Neural crest cell (in vitro differentiated cells): ENCODE data around the gene STIP1. TPM values are rescaled to one million over a fixed set of nuclear protein-coding genes. Genes with fewer than 3 reads are reported as not detected.

Source experiments
- DNase-seq: peaks from one replicate; pipeline ENCODE4 v3.0.0; 2021; ENCODE audit warnings: low read depth, mixed read lengths, low spot score
- H3K27ac Mint-ChIP-seq: one replicate; pipeline ENCODE4 v1.8.0; 2021; ENCODE audit warnings: mild to moderate bottlenecking, mixed read lengths; ENCODE audit not compliant: unreplicated experiment
- H3K27me3 Mint-ChIP-seq: 2 replicates; pipeline ENCODE4 v1.8.0; 2021; ENCODE audit warnings: low read depth, mild to moderate bottlenecking, mixed read lengths
- H3K36me3 Mint-ChIP-seq: 2 replicates; pipeline ENCODE4 v1.8.0; 2021; ENCODE audit warnings: low read depth, mild to moderate bottlenecking, mixed read lengths
- H3K4me1 Mint-ChIP-seq: 2 replicates; pipeline ENCODE4 v1.8.0; 2021; ENCODE audit warnings: mixed read lengths
- H3K4me3 Mint-ChIP-seq: one replicate; pipeline ENCODE4 v1.8.0; 2021; ENCODE audit warnings: mild to moderate bottlenecking, mixed read lengths
- H3K9me3 Mint-ChIP-seq: 2 replicates; pipeline ENCODE4 v1.8.0; 2021; ENCODE audit warnings: mixed read lengths
- total RNA-seq: library from RNA; stranded (reverse); gene quantifications from 2 replicates; pipeline ENCODE4 v1.2.1, GENCODE V29; 2021
- TF ChIP-seq, protein P1 (sequence below): fragments of 200-600 bp; sonication (generic); conservative IDR thresholded peaks from 2 replicates; pipeline ENCODE4 v1.5.0; 2021; ENCODE audit warnings: antibody characterized with exemption, mild to moderate bottlenecking

Gene STIP1
- total RNA-seq, 1 donor from 2014 or later, result 296 TPM

DNA sequence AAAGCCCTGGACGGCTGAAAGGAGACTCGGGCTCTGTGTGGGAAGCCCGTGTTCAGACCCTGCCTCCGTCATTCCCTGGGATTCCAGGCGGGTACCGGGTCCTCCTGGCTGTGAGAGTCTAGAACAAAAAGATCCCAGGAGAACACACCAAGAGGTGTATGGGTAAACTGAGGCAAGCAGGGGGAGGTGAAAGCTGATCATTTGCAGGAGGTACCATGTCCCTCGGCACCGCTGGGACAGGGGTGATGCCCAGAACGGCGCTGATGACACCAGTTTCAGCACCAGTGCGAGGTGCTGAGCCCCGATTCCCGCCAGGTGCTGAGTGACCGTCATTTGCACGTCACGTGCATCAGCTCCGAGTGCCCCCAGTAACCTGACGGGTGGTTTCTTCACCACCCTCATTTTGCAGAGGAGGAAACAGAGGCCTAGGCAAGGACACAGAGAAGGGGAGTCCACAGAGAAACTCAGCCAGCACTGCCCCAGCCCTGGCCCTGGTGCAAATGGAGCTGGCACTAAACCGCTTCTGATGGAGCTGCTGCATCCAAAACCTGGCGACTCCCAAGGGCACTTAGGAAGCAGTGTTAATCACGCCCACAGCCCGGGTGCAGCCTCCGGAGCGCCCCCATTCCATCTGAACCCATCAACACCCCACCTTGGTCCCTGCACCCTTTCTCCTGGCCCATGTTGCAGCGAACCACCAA lies 36.9 kb upstream of the STIP1 start:
- no peaks in the 10 kb centered on the region for H3K36me3 Mint-ChIP-seq
- TF ChIP-seq, protein P1, sequence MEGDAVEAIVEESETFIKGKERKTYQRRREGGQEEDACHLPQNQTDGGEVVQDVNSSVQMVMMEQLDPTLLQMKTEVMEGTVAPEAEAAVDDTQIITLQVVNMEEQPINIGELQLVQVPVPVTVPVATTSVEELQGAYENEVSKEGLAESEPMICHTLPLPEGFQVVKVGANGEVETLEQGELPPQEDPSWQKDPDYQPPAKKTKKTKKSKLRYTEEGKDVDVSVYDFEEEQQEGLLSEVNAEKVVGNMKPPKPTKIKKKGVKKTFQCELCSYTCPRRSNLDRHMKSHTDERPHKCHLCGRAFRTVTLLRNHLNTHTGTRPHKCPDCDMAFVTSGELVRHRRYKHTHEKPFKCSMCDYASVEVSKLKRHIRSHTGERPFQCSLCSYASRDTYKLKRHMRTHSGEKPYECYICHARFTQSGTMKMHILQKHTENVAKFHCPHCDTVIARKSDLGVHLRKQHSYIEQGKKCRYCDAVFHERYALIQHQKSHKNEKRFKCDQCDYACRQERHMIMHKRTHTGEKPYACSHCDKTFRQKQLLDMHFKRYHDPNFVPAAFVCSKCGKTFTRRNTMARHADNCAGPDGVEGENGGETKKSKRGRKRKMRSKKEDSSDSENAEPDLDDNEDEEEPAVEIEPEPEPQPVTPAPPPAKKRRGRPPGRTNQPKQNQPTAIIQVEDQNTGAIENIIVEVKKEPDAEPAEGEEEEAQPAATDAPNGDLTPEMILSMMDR, result peak; percentile 45
- no peak overlapping the region for H3K27ac Mint-ChIP-seq
- peak overlapping the region; percentile 54 for H3K4me3 Mint-ChIP-seq
- H3K27me3 Mint-ChIP-seq, result peaks cover under 1% of the 10 kb centered on the region
- no peak for DNase-seq
- no peaks in the 10 kb centered on the region for H3K9me3 Mint-ChIP-seq
- peaks cover 20% of the 10 kb centered on the region for H3K4me1 Mint-ChIP-seq

DNA sequence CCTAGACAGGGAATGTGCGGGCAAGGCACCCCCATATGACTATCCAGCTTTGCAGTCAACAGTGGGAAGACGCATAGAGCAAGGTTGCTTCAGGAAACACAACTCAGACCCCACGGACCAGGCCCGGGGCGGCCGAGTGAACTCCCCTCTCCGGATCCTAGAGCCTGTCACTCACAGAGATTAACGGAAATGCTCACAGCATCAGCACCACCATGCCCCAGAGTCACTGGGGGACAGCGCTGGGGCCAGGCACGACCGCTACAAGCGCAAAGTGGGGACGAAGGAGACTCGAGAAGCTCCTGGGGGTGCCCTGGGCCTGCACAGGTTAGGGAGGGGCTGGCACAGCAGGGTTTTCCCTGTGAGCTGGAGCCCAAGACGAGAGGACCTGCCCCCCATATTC lies 35.9 kb upstream of the STIP1 start:
- TF ChIP-seq, protein P1, result no peak
- H3K36me3 Mint-ChIP-seq, result no peaks in the 10 kb centered on the region
- peaks cover 23% of the 10 kb centered on the region for H3K4me1 Mint-ChIP-seq
- H3K27me3 Mint-ChIP-seq, result peaks cover 5% of the 10 kb centered on the region
- no peaks in the 10 kb centered on the region for H3K9me3 Mint-ChIP-seq
- DNase-seq, result no peak
- no peak overlapping the region for H3K4me3 Mint-ChIP-seq
- H3K27ac Mint-ChIP-seq, result no peak overlapping the region

DNA sequence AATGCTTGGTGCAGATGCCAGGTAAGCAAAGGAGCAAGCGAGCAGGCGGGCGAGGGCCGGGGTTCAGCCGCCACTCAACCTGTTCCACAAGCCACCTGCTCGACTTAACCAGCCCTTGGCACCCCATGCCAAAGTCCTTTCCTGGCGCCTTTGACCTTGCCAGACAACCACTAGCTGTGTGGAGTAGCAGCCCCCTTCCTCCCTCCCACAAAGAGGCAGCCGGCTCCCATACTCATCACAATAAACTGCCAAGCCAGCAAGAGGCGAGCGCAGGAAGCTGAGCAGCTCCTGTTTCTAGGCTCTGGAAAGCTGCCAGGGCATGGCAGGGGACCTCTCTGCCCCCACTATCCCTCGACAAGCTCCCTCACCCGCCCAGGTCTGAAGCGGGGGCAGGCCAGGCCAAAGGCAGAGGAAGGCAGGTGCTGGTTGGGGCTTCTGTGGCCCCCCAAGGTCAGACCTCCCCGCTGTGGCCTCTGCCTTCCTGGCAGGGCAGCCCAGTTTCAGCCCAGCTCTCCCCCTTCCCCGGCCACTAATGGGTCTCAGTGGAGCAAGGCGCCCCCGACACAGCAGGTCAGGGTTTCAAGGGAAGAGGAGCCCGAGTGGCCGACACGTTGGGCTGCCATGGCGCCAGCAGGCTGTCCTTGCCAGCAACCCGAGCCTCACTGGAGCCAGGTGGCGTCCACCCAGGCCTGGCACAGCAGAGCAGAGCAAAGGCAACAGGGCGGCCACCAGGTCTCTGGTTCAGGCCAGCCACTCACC lies 35.3 kb upstream of the STIP1 start:
- Mint-ChIP-seq H3K27me3 (peaks cover 5% of the 10 kb centered on the region), H3K4me1 (peaks cover 19% of the 10 kb centered on the region), H3K4me3 (no peak overlapping the region), H3K36me3 (no peaks in the 10 kb centered on the region), H3K9me3 (no peaks in the 10 kb centered on the region), H3K27ac (no peak overlapping the region)
- TF ChIP-seq, protein P1, result no peak
- no peak for DNase-seq

DNA sequence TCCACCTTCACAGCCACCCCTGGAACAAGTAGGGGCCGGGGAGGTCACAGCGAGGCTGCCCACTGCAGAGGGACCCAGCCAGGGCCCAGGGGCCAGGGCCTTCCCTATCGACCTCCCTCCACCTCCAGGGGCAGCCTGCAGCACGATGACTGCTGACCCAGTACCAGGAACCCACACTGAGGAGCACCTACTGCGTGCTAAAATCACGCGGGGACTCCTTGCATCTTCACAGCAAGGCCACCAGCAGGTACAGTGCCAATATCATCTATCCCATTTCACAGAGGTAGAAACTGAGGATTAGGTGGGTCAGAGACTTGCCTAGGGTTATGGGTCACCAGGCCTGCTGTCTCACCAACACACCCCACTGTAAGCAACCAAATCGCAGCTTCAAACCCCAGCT lies 34.6 kb upstream of the STIP1 start:
- peaks cover 5% of the 10 kb centered on the region for H3K27me3 Mint-ChIP-seq
- no peak for DNase-seq
- peaks cover 19% of the 10 kb centered on the region for H3K4me1 Mint-ChIP-seq
- no peaks in the 10 kb centered on the region for H3K36me3 Mint-ChIP-seq
- no peaks in the 10 kb centered on the region for H3K9me3 Mint-ChIP-seq
- no peak overlapping the region for H3K4me3 Mint-ChIP-seq
- TF ChIP-seq, protein P1, result no peak
- H3K27ac Mint-ChIP-seq, result no peak overlapping the region

DNA sequence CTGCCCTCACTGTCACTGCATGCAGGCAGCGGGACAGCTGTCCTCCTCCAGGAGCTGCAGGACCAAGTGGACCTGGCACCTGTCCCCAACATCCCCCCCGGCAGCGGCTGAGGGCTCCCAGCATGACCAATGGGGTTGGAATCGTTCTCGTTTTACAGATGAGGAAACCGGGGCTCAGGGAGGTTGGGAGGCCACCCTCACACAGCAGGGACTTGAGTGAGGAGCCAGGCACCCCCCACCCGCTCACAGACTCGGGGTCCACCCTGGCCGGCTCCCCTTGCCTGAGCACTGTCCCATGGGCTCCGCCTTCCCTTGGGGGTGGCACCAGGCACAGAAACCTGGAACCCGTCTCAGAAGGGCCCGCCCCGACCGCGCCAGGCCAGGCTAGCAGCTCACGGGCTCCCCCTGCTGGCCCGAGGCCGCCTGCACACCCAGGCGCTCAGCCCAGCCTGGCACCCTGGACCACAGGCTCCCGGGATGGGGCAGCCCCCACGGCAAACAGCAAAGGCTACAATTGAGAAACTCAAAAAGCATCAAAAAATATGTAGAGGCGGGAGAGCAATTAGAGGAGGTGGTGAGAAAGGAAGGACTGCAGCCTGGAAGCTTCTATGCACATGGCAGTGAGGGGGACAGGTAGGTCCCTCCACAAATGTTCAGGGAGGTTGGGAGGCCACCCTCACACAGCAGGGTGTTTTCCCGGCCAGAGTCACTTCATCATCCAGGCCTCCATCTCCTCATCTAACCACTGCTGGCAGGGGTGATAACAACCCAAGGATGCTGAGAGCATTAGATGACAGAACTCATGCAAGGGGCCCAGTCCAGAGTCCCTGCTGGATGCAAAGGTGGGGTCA lies 32.9 kb upstream of the STIP1 start:
- H3K27me3 Mint-ChIP-seq, result peaks cover 5% of the 10 kb centered on the region
- no peaks in the 10 kb centered on the region for H3K9me3 Mint-ChIP-seq
- TF ChIP-seq, protein P1, result peak; percentile 99
- DNase-seq, result peak; percentile 81
- H3K4me3 Mint-ChIP-seq, result no peak overlapping the region
- H3K36me3 Mint-ChIP-seq, result no peaks in the 10 kb centered on the region
- no peak overlapping the region for H3K27ac Mint-ChIP-seq
- peaks cover 14% of the 10 kb centered on the region for H3K4me1 Mint-ChIP-seq
